HG02973 (cell line): ENCODE results near the gene ZNF487.
"Not testable (repeated sequence)": the region's sequence is repeated elsewhere in the genome, so short reads cannot be mapped to it uniquely, and the experiment has no call there.

ENCODE experiments used
- ATAC-seq: cut with Tn5 transposase; IDR thresholded peaks from one replicate; pipeline ENCODE4 v1.9.1; 2021; ENCODE audit warnings: moderate library complexity; ENCODE audit not compliant: unreplicated experiment

ZNF487 gene

GRCh38 chr10:43403911-43404703 lies 32.8 kb upstream of the ZNF487 start:
- ATAC-seq: no peak

GRCh38 chr10:43404704-43405084 lies 32.2 kb upstream of the ZNF487 start:
- no peak for ATAC-seq

DNA sequence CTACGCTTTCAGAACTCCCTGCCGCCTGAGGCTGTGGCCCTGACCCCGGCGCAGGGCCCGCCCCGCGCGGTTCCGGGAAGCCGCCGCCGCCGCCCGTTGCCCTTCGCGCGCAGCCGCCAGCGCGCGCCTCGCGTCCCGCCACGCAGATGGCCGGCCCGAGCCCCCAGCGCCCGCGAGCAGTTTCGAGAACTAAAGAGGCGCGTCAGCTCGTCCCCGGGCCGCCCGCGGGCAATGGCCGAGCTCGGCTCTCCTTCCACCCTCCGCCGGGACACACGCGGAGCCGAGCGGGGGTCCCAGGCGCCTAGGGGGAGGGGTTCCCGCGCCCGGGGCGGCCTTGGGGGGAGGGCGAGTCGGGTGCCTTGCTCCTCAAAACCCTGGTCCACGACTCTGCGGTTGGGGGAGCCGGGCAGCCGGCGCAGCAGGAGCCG lies 29.7 kb upstream of the ZNF487 start:
- ATAC-seq: no peak

- peak; percentile 37 for ATAC-seq
Observed at GRCh38 chr10:43407576-43408330, 29.2 kb upstream of the ZNF487 start.

DNA sequence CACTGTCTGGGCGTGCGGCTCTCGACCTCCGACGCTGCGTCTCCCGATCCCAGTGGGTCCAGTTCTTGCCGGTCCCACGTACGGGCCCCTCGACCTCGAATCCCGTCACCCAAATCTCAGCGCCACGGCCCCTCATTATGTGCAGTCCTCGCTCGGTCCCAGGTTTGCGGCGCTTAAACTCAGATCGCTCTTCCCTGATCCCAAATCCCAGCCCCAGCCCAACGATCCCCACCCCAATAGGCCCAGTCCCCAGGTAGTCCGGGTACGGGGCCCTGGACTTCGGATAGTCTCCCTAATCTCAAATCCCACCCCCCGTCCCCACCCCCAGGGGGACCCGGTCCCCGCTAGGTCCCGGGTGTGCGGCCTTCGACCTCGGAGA lies 28.6 kb upstream of the ZNF487 start:
- ATAC-seq: no peak

GRCh38 chr10:43408710-43409384 lies 28.1 kb upstream of the ZNF487 start, which contains the start of gene HNRNPF:
TSS of gene HNRNPF (minus strand) at chr10:43409186. CDS start at chr10:43387884, 21,302 bp downstream.
- peak; percentile 60 for ATAC-seq

GRCh38 chr10:43409385-43410109 lies 27.4 kb upstream of the ZNF487 start:
- ATAC-seq: no peak

GRCh38 chr10:43410345-43410744 lies 26.6 kb upstream of the ZNF487 start:
- no peak for ATAC-seq

DNA sequence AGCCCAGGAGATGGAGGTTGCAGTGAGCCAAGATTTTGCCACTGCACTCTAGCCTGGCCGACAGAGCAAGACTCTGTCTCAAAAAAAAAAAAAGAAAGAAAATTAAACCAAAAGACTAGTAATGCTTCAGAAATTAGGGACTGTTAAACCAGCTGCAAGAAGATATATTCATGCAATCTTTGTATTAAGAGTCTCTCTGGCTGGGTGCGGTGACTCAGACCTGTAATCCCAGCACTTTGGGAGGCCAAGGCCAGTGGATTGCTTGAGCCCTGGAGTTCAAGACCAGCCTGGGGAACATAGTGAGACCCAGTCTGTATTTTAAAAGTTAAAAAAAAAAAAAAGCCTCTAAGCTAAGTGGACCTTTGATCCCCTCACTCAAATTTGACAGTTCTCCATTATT lies 25.4 kb upstream of the ZNF487 start:
- no peak for ATAC-seq

- ATAC-seq: no peak
Observed at GRCh38 chr10:43415544-43415943, 21.4 kb upstream of the ZNF487 start.

DNA sequence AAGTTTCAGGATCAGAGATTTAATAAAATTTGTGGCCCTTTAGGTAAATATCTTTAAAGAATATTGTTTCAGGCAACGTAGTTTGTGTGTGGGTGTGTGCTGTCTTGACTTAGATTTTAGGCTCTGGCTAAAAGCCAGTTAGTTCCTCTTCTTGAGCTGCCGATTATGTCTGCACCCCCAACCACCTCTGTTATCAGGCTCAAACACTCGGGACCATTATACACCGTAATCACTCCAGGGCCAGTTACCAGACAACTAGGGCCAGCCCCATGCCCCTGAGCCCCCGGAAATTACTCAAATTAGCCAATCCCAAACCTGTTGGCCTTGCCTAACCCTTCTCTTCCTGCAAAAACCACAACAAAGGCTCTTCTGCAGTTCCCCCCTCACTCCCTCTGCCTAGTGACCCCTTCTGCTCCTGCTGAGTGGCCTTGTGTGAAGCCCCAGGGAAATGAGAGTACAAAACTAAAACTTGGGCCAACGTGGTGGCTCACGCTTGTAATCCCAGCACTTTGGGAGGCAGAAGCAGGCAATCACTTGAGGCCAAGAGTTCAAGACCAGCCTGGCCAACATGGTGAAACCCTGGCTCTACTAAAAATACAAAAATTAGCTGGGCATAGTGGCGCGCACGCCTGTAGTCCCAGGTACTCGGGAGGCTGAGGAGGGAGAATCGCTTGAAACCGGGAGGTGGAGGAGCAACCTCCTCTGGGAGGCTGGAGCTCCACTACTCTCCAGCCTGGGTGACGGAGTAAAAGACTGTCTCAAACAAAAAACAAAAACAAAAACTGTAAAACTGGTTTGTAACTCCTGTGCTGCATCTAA lies 18.8 kb upstream of the ZNF487 start:
- no peak for ATAC-seq

DNA sequence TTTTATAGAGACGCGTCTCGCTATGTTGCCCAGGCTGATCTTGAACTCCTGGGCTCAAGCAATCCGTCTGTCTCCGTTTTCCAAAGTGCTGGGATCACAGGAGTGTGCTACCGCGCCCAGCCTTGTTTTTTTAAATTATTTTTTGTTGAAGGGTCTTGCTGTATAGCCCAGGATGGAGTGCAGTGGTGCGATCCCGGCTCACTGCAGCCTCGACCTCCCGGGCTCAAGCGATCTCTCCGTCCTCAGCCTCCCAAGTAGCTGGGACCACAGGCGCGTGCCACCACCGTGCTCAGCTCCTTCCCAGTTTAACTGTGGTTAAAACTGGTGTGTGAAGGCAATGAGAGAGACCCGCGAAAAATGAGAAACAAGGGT lies 16.9 kb upstream of the ZNF487 start:
- ATAC-seq: no peak

DNA sequence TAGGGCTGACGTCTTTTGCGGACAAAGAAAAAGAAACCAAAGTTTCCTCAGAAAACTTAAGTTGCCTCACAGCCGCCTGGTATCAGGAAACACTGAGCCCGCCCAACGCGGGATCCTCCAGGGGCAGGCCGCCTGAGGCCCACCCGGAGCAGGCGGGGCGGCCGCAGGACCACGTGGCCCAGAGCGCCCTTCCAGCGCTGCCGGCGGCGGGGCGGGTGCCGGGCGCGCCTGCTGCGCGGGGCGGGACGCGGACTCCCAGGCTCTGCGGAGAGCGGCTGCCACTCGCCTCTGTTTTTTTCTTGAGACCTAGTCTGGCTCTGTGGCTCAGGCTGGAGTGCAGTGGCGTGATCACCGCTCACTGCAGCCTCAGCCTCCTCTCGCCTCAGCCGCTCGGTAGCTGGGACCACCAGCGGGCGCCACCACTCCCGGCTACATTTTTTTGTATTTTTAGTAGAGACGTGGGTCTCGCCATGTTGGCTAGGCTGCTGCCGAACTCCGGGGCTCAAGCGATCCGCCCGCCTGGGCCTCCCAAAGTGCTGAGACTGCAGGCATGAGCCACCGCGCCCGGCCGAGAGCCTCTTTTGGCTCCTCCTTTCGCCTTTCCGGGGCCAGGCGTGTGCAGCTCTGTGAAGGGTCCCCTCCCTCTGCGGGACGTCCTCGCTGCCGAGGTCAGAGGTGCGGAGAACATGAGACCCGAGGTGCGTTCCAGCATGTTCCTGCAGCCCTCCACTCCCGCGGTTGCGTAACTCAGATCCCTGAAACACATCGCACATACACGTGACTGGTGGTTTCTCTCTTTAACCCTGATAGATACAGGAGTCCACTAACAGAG lies 16.3 kb upstream of the ZNF487 start:
- ATAC-seq: peak; percentile 74

GRCh38 chr10:43421201-43421507 lies 15.8 kb upstream of the ZNF487 start:
- peak; percentile 6 for ATAC-seq

- no peak for ATAC-seq
Observed at GRCh38 chr10:43421519-43421918, 15.4 kb upstream of the ZNF487 start.

DNA sequence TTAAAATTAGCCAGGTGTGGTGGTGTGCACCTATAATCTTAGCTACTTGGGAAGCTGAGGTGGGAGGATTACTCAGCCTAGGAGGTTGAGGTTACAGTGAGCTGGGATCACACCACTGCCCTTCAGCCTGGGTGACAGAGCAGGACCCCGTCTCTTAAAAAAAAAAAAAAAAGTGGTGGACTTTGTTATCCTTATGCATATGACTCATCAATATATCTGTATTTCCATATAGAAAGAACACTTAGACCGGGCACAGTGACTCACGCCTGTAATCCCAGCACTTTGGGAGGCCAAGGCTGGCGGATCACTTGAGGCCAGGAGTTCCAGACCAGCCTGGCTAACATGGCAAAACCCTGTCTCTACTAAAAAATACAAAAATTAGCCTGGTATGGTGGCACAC lies 15.0 kb upstream of the ZNF487 start:
- not testable (repeated sequence) for ATAC-seq

DNA sequence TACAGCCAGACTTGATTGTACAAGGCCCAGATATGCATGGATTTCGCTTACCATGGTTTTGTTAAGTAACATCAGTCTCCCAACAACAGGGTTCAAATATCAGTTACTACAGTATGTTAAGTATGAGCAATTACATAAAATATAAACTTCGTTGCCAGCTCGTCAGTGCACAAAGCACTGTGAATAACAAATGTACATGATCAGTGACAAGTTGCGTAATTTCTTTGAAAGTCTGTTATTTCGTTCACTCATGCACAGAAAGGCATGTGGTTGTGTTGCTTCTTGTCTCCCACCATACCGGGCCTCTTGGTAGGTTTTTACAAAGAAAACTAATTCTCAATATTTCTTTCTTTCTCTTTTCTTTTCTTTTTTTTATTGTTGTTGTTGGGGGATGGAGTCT lies 12.5 kb upstream of the ZNF487 start:
- ATAC-seq: no peak

DNA sequence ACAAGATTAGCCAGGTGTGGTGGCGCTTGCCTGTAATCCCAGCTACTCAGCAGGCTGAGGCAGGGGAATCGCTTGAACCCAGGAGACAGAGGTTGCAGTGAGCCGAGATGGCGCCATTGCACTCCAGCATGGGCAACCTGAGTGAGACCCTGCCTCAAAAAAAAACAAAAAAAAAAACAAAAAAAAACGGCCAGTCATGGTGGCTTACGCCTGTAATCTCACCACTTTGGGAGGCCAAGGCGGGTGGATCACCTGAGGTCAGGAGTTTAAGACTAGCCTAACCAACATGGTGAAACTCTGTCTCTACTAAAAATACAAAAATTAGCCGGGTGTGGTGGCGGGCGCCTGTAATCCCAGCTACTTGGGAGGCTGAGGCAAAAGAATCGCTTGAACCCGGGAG lies 10.4 kb upstream of the ZNF487 start:
- ATAC-seq: not testable (repeated sequence)

DNA sequence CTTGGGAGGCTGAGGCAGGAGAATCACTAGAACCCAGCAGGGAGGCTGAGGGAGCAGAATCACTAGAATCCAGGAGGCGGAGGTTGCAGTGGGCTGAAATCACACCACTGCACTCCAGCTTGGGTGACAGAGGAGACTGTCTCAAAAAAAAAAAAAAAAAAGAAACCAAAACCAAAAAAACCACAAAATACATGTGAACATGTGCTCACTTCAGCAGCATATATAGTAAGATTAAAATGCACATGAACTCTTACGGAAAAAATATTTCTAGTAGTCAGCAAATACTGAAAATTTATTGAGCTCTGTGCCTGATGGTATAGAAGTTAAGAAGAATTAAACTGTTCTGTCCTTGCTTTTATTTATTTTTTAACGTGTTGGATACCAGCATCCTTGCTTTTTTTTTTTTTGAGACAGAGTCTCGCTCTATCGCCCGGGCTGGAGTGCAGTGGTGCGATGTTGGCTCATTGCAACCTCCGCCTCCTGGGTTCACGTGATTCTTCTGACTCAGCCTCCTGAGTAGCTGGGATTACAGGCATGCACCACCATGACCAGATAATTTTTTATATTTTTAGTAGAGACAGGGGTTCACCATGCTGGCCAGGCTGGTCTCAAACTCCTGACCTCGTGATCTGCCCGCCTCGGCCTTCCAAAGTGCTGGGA lies 9.6 kb upstream of the ZNF487 start:
- ATAC-seq: peak; percentile 77
